Keratinocyte (primary cell): ENCODE data around the gene RFFL.

Source experiments
- CTCF ChIP-seq, 3 experiments: IDR thresholded peaks in 1 of 3; conservative IDR thresholded peaks in 1 of 3; optimal IDR thresholded peaks in 1 of 3; 2 replicates in 2 of 3; 3 replicates in 1 of 3; pipeline versions ENCODE3 to v1.5.1; 2011; ENCODE audit warnings: low read length in 3 of 3, mild to moderate bottlenecking in 3 of 3, moderate library complexity in 2 of 3, control low read depth in 1 of 3, inconsistent platforms in 1 of 3; ENCODE audit not compliant: insufficient read depth in 2 of 3; ENCODE audit errors: extremely low read depth in 1 of 3
- EZH2 ChIP-seq: IDR thresholded peaks from one replicate; pipeline ENCODE4 v1.6.1; 2012; ENCODE audit warnings: inconsistent platforms, mild to moderate bottlenecking, low read length, moderate library complexity

GRCh38 chr17:35001549-35001948 lies 62.0 kb downstream of the RFFL start:
- TF ChIP-seq EZH2 (no peak), CTCF (optimal IDR thresholded peaks at IDR 0.05 in 1 of 3, IDR thresholded peaks at IDR 0.05 in 1 of 3, conservative IDR thresholded peaks at IDR 0.05 in 1 of 3; ENCODE audit: extremely low read depth in 1 of 3, insufficient read depth in 2 of 3, low read length in 3 of 3) (no peak)
